Ishikawa (cell line): ENCODE measurements around the gene TRIOBP.

ENCODE experiments used
- CEBPB ChIP-seq: IDR thresholded peaks from 2 replicates; pipeline ENCODE4 v1.6.1; 2012
- CREB1 ChIP-seq: IDR thresholded peaks from 2 replicates; pipeline ENCODE4 v1.6.1; 2012; ENCODE audit warnings: low read depth
- EP300 ChIP-seq: IDR thresholded peaks from 2 replicates; pipeline ENCODE4 v1.6.1; 2012; ENCODE audit warnings: borderline replicate concordance
- NFIC ChIP-seq: IDR thresholded peaks from 2 replicates; pipeline ENCODE4 v1.6.1; 2012
- RAD21 ChIP-seq: IDR thresholded peaks from 2 replicates; pipeline ENCODE4 v1.6.1; 2012; ENCODE audit warnings: low read depth
- TAF1 ChIP-seq: IDR thresholded peaks from 2 replicates; pipeline ENCODE4 v1.6.1; 2012; ENCODE audit warnings: low read depth, mild to moderate bottlenecking
- TEAD4 ChIP-seq: IDR thresholded peaks from 2 replicates; pipeline ENCODE4 v1.6.1; 2012
- YY1 ChIP-seq: IDR thresholded peaks from 2 replicates; pipeline ENCODE4 v1.6.1; 2012; ENCODE audit warnings: low read depth
- ZBTB7A ChIP-seq: IDR thresholded peaks from 2 replicates; pipeline ENCODE4 v1.6.1; 2012; ENCODE audit warnings: low read depth
- TF ChIP-seq, protein P1 (sequence below): IDR thresholded peaks from 2 replicates; pipeline ENCODE4 v1.6.1; 2012
- TF ChIP-seq, protein P2 (sequence below): IDR thresholded peaks from 2 replicates; pipeline ENCODE4 v1.6.1; 2012
- TF ChIP-seq, protein P3 (sequence below): IDR thresholded peaks from 2 replicates; pipeline ENCODE4 v1.6.1; 2012; ENCODE audit warnings: low read depth, mild to moderate bottlenecking

DNA sequence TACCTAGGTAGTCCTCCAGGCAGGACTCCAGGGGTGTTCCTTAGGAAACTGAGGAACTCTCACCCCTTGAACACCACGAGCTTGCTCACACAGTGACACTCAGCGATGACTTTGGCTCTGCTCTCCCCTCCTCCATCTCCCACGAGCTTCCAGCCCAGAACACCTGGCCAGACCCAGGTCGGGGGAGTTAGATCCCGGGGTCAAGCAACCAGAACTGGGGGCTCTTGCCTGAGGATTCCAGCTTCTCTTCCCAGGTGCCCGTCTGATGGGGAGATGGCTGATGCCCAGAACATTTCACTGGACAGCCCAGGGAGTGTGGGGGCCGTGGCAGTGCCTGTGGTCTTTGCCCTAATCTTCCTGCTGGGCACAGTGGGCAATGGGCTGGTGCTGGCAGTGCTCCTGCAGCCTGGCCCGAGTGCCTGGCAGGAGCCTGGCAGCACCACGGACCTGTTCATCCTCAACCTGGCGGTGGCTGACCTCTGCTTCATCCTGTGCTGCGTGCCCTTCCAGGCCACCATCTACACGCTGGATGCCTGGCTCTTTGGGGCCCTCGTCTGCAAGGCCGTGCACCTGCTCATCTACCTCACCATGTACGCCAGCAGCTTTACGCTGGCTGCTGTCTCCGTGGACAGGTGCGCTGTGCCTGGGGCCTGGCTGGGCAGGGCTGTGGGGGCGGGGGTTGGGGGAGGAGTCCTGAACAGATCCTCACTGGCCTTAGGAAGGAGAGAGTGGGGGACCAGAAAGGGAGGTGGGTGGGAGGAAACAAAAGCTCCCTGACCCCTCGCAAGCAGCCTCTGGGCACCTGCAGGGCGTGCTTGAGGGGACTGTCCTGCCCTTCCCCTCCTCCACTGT, 126.5 kb downstream of the TRIOBP start, which contains the start of gene GALR3:
- TF ChIP-seq, protein P1, sequence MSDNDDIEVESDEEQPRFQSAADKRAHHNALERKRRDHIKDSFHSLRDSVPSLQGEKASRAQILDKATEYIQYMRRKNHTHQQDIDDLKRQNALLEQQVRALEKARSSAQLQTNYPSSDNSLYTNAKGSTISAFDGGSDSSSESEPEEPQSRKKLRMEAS, result no peak
- TF ChIP-seq CEBPB (no peak), YY1 (no peak), EP300 (no peak), CREB1 (no peak), NFIC (no peak), ZBTB7A (no peak), TAF1 (no peak), TEAD4 (no peak), RAD21 (no peak)
- TF ChIP-seq, protein P2, sequence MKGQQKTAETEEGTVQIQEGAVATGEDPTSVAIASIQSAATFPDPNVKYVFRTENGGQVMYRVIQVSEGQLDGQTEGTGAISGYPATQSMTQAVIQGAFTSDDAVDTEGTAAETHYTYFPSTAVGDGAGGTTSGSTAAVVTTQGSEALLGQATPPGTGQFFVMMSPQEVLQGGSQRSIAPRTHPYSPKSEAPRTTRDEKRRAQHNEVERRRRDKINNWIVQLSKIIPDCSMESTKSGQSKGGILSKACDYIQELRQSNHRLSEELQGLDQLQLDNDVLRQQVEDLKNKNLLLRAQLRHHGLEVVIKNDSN, result no peak
- TF ChIP-seq, protein P3, sequence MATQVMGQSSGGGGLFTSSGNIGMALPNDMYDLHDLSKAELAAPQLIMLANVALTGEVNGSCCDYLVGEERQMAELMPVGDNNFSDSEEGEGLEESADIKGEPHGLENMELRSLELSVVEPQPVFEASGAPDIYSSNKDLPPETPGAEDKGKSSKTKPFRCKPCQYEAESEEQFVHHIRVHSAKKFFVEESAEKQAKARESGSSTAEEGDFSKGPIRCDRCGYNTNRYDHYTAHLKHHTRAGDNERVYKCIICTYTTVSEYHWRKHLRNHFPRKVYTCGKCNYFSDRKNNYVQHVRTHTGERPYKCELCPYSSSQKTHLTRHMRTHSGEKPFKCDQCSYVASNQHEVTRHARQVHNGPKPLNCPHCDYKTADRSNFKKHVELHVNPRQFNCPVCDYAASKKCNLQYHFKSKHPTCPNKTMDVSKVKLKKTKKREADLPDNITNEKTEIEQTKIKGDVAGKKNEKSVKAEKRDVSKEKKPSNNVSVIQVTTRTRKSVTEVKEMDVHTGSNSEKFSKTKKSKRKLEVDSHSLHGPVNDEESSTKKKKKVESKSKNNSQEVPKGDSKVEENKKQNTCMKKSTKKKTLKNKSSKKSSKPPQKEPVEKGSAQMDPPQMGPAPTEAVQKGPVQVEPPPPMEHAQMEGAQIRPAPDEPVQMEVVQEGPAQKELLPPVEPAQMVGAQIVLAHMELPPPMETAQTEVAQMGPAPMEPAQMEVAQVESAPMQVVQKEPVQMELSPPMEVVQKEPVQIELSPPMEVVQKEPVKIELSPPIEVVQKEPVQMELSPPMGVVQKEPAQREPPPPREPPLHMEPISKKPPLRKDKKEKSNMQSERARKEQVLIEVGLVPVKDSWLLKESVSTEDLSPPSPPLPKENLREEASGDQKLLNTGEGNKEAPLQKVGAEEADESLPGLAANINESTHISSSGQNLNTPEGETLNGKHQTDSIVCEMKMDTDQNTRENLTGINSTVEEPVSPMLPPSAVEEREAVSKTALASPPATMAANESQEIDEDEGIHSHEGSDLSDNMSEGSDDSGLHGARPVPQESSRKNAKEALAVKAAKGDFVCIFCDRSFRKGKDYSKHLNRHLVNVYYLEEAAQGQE, result no peak
